Ecto neural progenitor cell (in vitro differentiated cells): Measurements from ENCODE around the gene HBG2.
"Not testable (repeated sequence)": the region's sequence is repeated elsewhere in the genome, so short reads cannot be mapped to it uniquely, and the experiment has no call there.

Experiments
- DNase-seq: peaks from one replicate; pipeline ENCODE4 v3.0.0-alpha.2; 2018; ENCODE audit warnings: low spot score

The HBG2 gene

GRCh38 chr11:5281596-5281995 lies 27.0 kb upstream of the HBG2 start:
- no peak for DNase-seq

GRCh38 chr11:5280582-5281102 lies 26.1 kb upstream of the HBG2 start:
- no peak for DNase-seq

GRCh38 chr11:5279471-5280090 lies 25.0 kb upstream of the HBG2 start:
- no peak for DNase-seq

- DNase-seq = no peak
Observed at GRCh38 chr11:5277807-5278382, 23.3 kb upstream of the HBG2 start.

GRCh38 chr11:5276697-5277096 lies 22.1 kb upstream of the HBG2 start:
- no peak for DNase-seq

- no peak for DNase-seq
Observed at GRCh38 chr11:5275369-5276110, 21.0 kb upstream of the HBG2 start.

- DNase-seq = no peak
Observed at GRCh38 chr11:5274395-5274794, 19.8 kb upstream of the HBG2 start.

- DNase-seq = no peak
Observed at GRCh38 chr11:5272395-5273017, 17.9 kb upstream of the HBG2 start.

GRCh38 chr11:5269715-5270147 lies 15.2 kb upstream of the HBG2 start, which contains the start of gene HBE1:
TSS of gene HBE1 (minus strand) at chr11:5269945. CDS start at chr11:5269890, 55 bp downstream.
- no peak for DNase-seq

- DNase-seq = no peak
Observed at GRCh38 chr11:5267033-5267563, 12.5 kb upstream of the HBG2 start.

GRCh38 chr11:5266609-5267008 lies 12.0 kb upstream of the HBG2 start:
- no peak for DNase-seq

- no peak for DNase-seq
Observed at GRCh38 chr11:5265832-5266231, 11.3 kb upstream of the HBG2 start.

GRCh38 chr11:5258543-5259262 lies 4.1 kb upstream of the HBG2 start:
- peak; percentile 52 for DNase-seq

- DNase-seq = no peak
Observed at GRCh38 chr11:5257296-5257695, 2.7 kb upstream of the HBG2 start.

- DNase-seq = not testable (repeated sequence)
Observed at GRCh38 chr11:5254023-5254422, 558 bp downstream of the HBG2 start.

- DNase-seq = not testable (repeated sequence)
Observed at GRCh38 chr11:5253440-5253839, 1.1 kb downstream of the HBG2 start.

- no peak for DNase-seq
Observed at GRCh38 chr11:5252919-5253265, 1.7 kb downstream of the HBG2 start.

- DNase-seq = no peak
Observed at GRCh38 chr11:5252192-5252918, 2.2 kb downstream of the HBG2 start.

- no peak for DNase-seq
Observed at GRCh38 chr11:5251746-5252145, 2.8 kb downstream of the HBG2 start.

GRCh38 chr11:5250543-5251204 lies 3.9 kb downstream of the HBG2 start:
- no peak for DNase-seq
